NCI-H2171 treated with DMSO at 0.1 percent for 48 hours (cell line): ENCODE data around the gene TCAF1.

Experiments used
- DNase-seq: peaks from one replicate; lab custom pipeline; 2025; lab: John Stamatoyannopoulos, UW

TCAF1 gene, protein sequence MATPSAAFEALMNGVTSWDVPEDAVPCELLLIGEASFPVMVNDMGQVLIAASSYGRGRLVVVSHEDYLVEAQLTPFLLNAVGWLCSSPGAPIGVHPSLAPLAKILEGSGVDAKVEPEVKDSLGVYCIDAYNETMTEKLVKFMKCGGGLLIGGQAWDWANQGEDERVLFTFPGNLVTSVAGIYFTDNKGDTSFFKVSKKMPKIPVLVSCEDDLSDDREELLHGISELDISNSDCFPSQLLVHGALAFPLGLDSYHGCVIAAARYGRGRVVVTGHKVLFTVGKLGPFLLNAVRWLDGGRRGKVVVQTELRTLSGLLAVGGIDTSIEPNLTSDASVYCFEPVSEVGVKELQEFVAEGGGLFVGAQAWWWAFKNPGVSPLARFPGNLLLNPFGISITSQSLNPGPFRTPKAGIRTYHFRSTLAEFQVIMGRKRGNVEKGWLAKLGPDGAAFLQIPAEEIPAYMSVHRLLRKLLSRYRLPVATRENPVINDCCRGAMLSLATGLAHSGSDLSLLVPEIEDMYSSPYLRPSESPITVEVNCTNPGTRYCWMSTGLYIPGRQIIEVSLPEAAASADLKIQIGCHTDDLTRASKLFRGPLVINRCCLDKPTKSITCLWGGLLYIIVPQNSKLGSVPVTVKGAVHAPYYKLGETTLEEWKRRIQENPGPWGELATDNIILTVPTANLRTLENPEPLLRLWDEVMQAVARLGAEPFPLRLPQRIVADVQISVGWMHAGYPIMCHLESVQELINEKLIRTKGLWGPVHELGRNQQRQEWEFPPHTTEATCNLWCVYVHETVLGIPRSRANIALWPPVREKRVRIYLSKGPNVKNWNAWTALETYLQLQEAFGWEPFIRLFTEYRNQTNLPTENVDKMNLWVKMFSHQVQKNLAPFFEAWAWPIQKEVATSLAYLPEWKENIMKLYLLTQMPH

DNA sequence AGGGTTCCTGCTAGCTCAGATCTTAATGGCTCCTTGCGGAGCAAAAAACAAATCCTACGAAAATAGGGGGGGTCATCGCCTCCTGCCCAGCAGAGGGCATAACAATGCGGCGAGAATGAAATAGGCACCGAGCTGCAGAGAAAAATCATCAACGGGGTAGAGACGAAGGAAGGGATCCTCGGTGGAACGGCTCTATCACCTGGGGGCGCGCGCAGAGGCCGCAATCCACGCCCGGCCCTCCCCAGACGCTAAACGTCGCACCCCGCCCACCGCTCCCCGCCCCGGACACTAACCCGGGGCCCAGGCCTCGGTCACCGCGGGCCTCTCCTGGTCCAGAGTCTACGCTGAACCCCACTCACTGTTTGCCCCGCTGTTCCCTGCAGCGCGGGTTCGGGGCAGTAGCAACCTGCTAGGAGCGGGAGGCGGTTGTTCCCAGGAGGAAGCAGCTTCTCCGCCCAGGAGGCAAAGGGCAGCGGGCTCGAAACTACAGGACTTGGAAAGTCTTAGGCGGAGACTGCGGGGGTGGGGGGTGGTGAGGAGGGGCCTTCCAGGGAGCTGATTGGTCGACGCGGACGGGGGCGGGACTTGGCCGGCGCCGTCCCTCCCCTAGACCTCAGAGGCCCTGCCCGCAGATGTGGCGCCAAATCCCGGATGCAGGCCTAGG, at the start of gene TCAF1:
TCAF1 (minus strand) TSS at position 509 of the 664 bp plus-strand sequence. CDS start 25,568 bp downstream, outside the sequence.
- DNase-seq: peak; percentile 89

DNA sequence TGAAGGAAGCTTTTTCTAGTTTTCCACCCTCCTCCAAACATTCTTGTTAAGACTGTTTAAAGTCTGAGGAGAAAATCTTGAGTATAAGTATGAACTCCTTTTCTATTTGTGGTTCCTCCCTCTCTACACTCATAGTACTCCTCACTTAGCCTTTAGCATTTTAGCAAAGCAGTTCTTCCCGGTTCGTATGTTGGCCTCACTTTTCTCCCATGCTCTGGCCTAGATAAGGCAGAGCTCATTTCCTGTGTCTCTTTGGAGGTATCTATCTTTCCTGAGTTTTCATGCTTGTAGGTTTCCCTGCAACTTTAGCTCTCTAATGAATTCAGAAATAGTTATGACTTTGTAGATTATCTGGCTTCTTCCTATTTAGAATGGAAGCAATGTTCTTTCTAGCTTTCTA, 46.8 kb upstream of the TCAF1 start:
- DNase-seq: no peak

DNA sequence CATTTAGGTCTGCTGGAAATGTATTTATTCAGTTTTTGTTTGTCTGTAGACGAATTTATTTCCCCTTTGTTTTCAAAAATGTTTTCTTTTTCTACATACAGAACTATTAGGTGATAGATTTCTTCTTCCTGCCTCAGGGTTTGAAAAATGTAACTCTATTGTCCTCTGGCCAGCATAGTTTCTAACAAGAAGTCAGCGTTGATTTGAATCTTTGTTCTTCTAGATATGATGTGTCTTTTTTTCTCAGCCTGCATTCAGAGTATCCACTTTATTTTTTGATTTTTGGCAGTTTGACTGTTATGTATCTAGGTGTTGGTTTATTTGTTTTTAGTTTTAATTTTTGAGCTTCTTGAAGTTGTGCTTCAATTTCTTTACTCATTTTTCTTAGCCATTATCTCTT, 45.1 kb upstream of the TCAF1 start:
- no peak for DNase-seq

DNA sequence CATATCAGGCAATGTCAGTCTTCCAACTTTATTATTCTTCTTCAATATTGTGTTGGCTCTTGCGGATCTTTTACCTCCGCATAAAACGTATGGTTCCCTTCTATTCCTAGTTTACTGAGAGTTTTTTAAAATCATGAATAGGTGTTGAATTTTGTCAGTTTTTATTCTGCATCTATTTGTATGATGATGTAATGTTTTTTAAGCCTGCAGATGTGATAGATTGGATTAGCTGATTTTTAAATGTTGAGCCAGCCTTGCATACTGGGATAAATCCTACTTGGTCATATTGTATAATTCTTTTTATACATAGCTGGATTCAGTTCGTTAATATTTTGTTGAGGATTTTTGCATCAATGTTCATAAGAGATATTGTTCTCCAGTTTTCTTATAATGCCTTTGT, 43.4 kb upstream of the TCAF1 start:
- no peak for DNase-seq

DNA sequence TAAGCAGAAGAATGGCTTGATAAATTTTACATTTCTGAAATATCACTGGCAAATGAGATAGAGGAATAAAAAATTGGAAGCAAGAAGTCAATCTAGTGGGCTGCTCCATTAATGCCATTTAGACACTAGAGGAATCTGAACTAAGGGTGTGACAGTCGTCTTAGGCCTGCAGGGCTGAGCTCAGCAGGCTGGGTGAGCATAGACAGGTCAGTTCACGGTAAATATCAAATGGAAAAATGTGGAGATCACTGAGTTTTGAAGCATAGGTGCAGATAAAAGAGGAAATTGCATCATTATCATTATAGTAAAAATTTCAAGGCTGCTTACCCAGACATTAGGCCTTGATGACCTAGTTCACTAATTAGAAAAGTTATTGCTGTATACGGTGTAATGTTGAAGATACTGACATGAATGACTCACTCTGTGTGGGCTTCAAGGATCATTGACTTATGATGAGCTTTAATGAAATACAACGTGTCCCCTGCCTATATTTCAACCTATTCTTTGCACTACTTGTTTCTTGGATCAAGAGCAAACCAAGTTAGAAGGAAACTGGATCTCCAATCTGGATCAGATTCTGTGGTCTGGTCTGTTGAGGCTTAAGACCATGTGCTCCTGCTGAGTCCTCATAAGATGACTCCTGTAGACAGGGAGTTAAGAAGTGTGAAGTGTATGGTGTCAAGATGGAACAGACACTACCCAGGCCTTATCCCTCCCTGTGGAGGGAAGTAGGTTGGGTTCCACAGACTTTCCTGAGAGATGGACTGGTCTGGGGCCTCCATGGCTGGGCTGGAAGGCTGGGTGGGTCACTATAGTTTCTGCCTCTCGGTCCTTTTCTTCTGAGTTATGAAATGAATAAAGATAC, 36.6 kb upstream of the TCAF1 start:
- DNase-seq: no peak

DNA sequence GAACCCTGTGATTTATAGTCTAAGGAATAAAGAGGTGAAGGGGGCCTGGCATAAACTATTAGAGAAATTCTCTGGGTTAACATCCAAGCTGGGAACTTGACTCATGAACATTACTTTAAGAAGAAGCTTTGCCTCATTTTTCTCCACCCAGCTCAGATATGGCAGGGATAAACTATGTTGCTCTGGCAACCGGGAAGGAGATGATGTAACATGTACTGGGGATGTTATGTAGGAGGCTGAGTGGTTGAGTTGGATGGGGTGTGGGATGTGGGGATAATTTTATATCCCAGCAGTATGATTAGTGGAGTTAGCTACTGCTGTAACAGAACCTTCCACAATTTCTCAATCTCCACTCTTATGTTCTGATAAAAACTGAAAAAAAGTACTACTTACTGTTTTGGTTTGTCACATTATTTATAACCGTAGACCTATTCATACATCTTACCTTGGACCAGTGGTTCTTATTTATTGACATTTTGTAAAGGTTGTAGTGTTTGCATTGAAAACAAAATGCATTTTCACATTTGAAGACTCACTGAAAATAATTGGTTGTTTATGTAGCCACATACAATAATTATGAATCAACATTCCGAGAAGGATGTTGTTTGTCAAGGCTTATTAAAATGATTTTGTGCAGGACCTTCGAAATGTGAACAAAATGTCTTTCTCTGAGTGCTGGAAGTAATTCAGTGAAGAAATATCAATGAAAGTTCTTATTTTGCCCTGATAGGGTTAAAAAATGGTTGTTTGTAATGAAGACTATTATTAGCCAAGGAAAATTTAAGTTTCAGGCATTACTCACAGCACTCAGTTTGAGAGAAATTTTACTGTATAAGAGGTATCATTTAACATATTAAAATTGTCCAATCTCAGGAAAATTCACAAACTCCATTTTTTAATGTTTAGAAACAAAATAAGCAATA, 34.4 kb upstream of the TCAF1 start:
- DNase-seq: no peak

DNA sequence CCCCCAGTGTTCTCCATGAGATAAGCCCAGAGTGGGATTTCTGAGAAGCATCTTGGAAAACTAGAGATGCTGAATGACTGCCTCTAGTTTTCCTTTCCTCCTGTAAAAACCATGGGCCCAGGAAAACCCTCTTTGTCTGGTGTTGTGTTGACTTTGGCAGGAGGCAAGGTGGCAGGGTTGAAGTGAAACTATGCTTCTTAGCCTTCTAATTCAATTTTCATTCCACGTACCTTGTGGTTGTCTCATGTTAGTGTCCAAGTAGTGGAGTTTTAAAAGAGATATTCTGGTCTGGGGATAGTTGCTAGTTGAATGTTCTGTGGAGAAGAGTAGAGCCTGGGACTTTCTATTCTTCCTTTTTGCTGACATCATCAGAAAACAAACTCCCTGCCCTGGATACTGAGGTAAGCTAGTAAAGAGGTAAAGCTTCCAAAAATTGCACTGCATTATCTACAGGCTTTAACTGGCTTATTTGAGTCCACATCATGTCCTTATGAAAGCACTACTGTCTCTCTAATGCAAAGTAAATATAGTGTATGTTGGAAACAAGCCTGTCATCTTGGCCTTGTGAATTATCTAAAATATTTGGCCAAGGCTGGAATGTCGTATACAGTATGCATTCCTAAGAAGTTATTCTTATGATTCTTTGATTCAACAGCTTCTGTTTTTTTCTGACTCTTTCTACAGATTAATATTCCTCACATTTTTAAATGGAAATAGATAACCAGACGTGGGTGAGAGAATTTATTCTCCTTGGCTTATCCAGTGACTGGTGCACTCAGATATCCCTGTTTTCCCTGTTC, 32.8 kb upstream of the TCAF1 start, which contains the start of gene OR2F2:
OR2F2 (plus strand) TSS at position 708 of the 800 bp plus-strand sequence; CDS start at position 708, 0 bp downstream.
- DNase-seq: no peak

DNA sequence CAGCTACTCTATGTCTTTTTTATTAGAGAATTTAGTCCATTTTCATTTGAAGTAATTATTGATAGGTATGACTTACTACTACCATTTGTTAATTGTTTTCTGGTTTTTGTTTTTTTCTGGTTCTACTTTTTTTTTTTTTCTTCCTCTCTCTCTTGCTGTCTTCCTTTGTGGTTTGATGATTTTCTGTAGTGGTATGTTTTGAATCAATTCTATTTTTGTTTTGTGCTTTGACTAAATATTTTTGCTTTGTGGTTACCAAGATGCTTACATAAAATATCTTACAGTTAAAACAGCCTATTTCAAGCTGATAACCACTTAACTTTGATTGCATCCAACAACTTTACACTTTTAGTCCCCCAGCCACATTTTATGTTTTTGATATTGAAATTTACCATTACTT, 29.8 kb upstream of the TCAF1 start:
- DNase-seq: no peak

DNA sequence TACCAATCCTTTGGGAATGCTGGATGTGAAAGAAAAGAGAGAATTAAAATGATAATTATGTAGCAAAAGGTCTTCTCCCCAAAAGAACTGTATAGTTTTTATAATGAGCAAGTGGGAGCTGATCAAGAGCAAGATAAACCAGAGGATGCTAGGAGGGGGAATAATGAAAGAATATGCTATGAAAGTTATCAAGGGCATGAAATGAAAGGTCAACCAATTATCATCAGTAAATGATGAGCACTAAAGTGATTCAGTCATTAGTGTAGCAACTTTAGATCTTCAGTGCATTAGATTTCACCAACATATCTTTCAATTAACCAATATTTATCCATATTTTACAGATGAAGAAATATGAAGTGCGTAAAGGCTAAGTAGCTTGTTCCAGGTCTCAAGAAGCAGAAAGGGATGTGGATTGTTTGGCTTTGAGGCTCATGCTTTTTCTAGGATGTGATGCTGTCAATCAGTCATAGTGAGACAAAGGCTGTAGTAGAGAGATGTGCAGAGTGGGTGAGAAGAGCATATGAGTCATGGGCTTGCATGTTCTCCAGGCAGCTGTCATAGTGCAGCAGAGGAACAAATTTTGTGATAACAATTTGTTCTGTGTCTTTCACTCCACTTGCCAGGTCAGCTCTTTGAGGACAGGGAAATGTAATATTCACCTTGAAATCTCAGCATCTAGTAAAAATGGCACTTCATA, 27.4 kb upstream of the TCAF1 start:
- DNase-seq: no peak

DNA sequence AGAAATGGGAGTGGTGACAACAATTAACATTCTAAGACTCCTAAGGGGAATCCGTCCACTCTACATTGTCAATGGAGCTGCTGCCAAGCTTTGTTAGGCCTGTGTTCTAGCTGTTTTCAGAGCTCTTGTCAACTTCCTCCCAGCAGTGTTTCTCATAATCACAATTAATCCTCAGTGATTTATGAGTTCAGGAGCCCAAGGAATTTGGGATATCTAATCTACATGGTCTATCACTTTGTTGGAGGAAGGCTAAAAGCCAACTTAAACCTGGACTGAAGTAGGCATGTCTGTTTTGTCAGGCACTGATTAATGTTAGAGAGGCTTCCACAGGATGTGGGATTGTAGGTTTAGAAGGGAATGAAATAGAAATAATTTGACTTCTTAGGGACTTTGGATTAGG, 22.9 kb upstream of the TCAF1 start:
- no peak for DNase-seq

DNA sequence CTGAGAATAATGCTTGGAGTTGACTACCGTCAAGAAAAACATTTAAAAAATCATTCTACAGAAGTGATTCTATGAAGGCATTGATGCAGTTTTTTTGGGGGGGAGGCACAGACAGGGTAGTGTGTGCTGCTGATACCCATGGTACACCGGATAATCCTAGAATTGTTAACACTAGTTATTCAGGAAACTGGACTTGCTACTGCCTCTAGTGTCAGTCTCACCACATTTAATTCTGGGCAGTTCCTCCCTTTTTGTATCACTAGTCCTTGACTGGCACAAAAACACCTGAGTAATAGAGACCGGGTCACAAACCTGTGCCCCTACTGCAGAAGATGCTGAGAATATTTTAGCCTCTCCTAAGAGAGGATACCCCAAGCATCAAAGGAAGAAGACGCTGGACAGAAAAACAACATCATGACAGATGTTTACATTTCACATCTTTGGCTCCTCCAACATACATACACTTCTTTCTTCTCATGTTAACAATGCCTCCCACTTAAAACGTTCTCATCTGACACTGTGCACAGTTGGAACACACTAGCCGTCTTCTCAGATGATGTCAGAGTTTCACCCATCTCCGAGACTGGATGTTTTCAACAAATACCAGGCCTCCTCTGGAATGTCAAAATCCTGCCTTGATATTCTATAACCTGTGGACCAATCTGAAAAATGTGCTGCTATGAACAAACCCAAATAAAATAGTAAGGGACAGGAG, 13.1 kb upstream of the TCAF1 start:
- DNase-seq: no peak

DNA sequence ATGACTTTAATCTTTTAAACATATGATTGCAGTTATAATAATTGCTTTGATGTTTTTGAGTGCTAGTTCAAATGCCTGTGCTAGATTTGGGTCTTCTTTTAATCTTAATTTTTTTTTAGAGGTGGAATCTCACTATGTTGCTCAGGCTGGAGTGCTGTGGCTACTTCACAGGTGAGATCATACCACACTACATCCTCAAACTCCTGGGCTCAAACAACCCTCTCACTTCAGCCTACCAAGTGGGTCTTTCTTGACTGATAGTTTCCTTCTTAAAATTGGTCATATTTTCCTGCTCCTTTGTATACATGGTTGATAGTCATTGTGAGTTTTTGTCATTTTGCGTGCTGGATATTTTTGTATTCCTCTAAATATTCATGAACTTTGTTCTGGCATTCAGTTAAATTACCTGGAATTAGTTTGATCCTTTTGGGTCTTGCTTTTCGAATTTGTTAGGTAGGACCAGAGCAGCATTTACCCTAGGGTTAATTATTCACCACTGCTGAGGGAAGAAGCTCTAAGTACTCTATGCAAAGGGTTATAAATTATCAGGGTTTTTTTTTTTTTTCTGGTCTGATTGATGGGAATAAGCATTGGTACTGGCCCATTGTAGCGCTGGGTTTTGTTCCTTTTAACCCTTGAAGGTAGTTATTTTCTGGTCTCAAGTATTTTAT, 12.1 kb upstream of the TCAF1 start:
- DNase-seq: no peak

DNA sequence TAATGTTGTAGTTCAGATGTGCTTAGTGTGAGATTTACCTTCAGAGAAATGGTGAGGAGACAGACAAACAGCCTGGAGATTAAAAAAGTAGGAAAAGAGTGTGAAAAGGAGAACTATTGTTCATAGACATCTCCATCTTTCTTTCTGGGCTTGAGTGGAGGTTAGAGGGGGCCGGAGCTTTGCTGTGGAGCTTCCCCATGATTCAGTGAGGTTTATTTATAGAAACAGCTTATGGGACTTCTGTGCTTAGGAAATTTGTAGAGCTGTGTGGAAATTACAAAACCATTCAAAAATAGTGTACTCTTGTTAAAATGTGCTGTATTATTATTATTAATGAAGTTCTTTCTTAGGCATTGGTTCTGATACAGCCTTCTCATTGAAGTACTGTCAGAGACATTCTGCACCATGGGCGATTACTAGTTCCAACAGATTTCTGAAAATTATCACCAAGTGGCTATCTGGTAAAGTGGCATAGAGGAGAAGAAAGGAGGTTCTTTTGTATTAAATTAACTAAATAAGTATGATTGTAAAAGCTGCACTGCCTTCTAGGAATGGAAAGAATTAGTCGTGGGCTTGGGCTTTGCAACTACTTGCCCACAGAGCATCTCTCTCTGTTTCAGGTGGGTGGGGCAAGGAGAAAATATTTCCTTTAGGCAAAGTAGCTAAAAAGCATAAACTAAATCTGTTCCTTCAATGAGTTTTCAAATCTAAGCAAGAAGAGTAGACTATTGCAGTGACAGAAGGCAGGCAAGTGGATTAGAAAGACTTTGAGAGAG, 8.7 kb upstream of the TCAF1 start:
- DNase-seq: no peak

DNA sequence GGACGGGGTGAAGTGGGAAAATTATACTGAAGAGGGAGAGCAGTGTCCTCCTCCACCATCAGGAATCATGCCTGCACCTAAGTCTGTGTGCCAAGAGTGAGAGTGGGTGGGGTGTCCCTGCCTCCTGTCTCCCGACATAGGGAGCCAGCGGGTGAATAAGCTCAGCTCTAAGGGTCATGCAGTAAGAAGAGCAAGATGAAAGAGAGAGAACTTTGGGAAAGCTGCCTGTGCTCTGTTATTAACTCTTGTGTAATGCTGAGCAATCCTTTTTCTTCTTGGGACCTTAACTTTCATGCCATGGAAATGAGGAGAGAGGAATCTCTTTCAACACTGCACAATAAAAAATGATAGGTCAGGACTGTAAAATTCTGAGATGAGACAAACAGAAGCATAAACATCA, 7.9 kb upstream of the TCAF1 start:
- DNase-seq: no peak

DNA sequence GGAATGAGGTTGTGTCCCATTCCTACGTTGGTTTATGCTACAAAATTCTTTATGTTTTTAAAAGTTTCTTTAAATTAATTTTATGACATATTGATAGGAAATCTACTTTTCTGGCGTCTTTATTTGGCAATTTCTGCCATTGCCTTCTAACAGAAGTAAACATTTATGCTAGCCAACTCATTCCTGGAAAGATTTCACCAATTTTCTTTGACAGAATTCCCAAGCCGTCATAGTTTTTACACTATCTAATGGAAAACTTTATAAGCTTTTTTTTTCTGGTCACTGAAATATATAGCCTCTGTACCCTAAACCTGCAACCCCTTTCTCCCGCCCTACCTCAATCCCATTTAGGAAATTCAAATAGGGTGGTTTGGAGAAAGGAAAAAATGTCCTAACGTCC, 6.1 kb upstream of the TCAF1 start:
- no peak for DNase-seq

DNA sequence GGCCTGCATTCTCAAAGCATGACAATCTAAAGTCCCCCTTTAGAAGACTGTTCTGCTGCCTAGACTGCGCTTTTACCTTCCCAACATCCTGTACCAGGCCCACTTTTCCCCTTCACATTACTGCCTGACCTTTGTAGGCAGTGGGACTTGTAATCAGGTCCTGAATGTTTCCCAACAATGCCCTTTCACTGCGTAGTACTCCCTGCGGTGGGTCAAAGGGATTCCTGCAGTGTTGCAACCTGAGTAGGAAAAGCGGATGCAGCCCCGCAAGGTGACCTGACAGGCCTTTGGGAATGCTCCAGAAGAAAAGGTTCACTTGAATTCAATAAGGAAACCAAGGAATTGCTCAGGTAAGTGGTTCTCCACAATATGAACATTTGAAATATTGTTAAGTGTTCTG, 4.9 kb upstream of the TCAF1 start:
- no peak for DNase-seq

DNA sequence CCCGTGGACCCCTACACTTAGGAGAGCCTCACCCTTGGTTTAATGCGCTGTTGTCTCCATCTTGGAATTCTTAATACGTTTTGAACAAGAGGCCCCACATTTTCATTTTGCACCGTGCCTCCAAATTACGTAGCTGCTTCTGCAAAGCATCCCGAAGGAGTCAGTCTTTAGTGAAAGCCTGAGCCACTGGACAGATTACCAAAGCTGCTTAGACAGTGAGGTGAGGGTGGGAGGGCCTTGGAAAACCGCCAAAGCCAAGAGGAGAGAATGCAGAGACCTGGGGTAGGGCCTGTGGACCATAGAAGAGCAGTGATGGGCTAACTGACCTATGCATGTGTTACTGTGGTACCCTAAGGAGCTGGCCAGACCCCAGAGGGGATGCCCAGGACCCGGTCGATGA, 4.2 kb upstream of the TCAF1 start:
- no peak for DNase-seq
